ENCODE results near the gene CDH12.

DNA sequence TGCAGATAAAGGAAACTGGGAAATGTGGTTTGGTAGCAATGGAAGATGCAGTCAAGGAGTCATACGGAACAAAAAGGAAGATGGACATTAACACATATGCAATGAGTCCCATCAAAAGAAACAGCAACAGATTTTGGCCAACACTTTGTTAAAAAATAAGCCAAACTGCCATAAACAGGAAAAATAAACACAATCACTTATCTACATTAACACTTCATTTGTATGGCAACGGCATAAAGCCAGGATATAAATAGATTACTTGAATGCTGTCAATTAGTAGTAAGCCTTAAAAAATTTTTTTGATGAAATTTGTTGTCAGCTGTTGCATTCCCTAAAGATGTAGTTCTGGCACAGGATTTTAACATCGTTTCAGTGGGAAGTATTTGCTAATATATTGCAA is 190.8 kb downstream of the CDH12 start:
- TF ChIP-seq, protein P1, sequence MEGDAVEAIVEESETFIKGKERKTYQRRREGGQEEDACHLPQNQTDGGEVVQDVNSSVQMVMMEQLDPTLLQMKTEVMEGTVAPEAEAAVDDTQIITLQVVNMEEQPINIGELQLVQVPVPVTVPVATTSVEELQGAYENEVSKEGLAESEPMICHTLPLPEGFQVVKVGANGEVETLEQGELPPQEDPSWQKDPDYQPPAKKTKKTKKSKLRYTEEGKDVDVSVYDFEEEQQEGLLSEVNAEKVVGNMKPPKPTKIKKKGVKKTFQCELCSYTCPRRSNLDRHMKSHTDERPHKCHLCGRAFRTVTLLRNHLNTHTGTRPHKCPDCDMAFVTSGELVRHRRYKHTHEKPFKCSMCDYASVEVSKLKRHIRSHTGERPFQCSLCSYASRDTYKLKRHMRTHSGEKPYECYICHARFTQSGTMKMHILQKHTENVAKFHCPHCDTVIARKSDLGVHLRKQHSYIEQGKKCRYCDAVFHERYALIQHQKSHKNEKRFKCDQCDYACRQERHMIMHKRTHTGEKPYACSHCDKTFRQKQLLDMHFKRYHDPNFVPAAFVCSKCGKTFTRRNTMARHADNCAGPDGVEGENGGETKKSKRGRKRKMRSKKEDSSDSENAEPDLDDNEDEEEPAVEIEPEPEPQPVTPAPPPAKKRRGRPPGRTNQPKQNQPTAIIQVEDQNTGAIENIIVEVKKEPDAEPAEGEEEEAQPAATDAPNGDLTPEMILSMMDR (IDR thresholded peaks at IDR 0.05): no peak
- TF ChIP-seq EP300 (IDR thresholded peaks at IDR 0.05) (no peak), POLR2A (IDR thresholded peaks at IDR 0.05) (no peak)

Measured in ovary (tissue), 3 donors.